Esophagus (tissue), 2 donors: ENCODE data around the gene C6orf62. TPM values are rescaled to one million over a fixed set of nuclear protein-coding genes. Genes with fewer than 3 reads are reported as not detected.
"Not testable (repeated sequence)": the region's sequence is repeated elsewhere in the genome, so short reads cannot be mapped to it uniquely, and the experiment has no call there.

Source experiments
- H3K27ac ChIP-seq, 2 donors: one replicate each; pipeline ENCODE4 v1.5.1; 2013; ENCODE audit warnings: low read depth in 2 of 2, mild to moderate bottlenecking in 2 of 2, inconsistent platforms in 1 of 2, low read length in 1 of 2, moderate library complexity in 1 of 2
- H3K27me3 ChIP-seq, 2 donors: one replicate each; pipeline ENCODE4 v1.6.1; 2013; ENCODE audit warnings: low read length in 2 of 2, control low read depth in 1 of 2, mild to moderate bottlenecking in 1 of 2; ENCODE audit not compliant: insufficient read depth in 2 of 2, control insufficient read depth in 1 of 2
- H3K36me3 ChIP-seq, 2 donors: one replicate each; pipeline ENCODE4 v1.6.1; 2013; ENCODE audit warnings: low read length in 1 of 2; ENCODE audit not compliant: control insufficient read depth in 2 of 2, insufficient read depth in 2 of 2
- H3K4me1 ChIP-seq, 2 donors: one replicate each; pipeline ENCODE4 v1.6.1; 2013; ENCODE audit warnings: low read length in 1 of 2; ENCODE audit not compliant: control insufficient read depth in 2 of 2, insufficient read depth in 2 of 2
- H3K4me3 ChIP-seq, 2 donors: one replicate each; pipeline ENCODE4 v1.5.1; 2013; ENCODE audit warnings: low read length in 2 of 2, mild to moderate bottlenecking in 2 of 2, low read depth in 1 of 2, moderate library complexity in 1 of 2
- H3K9me3 ChIP-seq, 2 donors: one replicate each; pipeline ENCODE4 v1.6.1; 2013; ENCODE audit warnings: mild to moderate bottlenecking in 2 of 2, low read depth in 1 of 2, low read length in 1 of 2, moderate library complexity in 1 of 2; ENCODE audit not compliant: control insufficient read depth in 2 of 2, insufficient read depth in 1 of 2
- WGBS, 2 donors: extraction: QIAGEN DNeasy Blood & Tissue Kit; methylation state at CpG; one replicate each; pipeline ENCODE4 v1.1.7; 2013; 5-methylcytosine and 5-hydroxymethylcytosine counted together
- polyA plus RNA-seq, 2 donors: library from polyadenylated mRNA; stranded (reverse); fragments of 200-250 nt; gene quantifications; one replicate each; pipeline ENCODE4 v1.2.3, GENCODE V29; 2013
- donor health status: healthy with polysubstance abuse.
- donor health status: Bipolar disorder and iron deficiency.

The C6orf62 gene
- polyA plus RNA-seq, 2 donors = 37.4 to 40.2 TPM

DNA sequence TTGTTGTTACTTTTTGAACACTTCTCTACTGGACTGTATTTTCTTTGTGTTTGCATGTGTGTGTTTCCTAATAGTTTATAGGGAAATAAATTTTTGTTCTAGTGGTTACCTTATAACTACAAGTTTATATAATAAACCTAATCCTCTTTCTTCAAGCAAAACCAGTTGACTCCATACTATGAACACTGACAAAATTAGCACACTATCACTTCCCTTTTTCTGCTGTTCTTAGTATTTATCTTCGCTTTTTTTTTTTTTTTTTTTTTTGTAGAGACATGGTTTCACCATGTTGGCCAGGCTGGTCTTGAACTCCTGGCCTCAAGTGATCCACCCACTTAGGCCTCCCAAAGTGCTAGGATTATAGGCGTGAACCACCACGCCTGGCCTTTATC is 25.0 kb upstream of the C6orf62 start:
- H3K4me1 ChIP-seq = no peaks in the 10 kb centered on the region
- no peaks in the 10 kb centered on the region for H3K9me3 ChIP-seq
- WGBS, 2 donors = 89 to 96% methylated on average over 3 of the region's 3 CpGs
- H3K27me3 ChIP-seq = no peaks in the 10 kb centered on the region
- no peak overlapping the region for H3K4me3 ChIP-seq
- H3K36me3 ChIP-seq = no peaks in the 10 kb centered on the region
- no peak overlapping the region for H3K27ac ChIP-seq

DNA sequence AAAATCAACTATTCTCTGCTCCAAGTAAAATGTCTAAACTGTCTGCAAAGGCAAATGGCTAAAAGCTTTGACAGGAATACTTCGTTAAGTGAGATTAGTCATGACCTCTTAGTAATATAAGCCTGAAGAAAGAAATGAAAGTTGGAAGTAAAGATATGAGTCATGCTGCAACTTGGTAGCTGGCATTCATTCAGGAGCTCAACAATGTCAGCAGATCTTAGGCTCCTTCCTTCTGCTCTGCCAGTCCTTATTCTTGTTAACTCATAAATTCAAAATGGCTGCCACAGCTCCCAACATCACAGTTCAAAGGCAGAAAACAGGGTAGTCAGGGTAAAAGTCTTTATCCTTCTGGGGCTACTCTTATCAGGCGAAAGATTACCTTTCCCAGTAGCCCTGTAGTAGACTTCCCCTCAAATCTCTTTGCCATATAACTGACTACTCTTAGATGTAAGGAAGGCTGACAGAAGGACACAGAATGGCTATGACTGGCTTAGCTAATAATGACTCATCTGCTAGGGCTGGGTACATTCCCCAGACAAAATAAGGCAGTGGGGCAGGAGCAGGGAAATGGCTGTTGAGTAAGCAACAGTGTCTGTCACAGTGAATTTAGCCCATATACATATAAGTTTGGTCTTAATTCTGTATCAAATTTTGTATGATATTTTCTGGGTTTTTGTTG is 24.4 kb upstream of the C6orf62 start:
- Histone ChIP-seq H3K9me3 (no peaks in the 10 kb centered on the region), H3K27ac (peak overlapping the region; percentile 82 to 93), H3K4me1 (no peaks in the 10 kb centered on the region), H3K4me3 (no peak overlapping the region), H3K27me3 (no peaks in the 10 kb centered on the region), H3K36me3 (no peaks in the 10 kb centered on the region)
- WGBS, 2 donors = 28 to 42% methylated on average over 2 of the region's 2 CpGs

DNA sequence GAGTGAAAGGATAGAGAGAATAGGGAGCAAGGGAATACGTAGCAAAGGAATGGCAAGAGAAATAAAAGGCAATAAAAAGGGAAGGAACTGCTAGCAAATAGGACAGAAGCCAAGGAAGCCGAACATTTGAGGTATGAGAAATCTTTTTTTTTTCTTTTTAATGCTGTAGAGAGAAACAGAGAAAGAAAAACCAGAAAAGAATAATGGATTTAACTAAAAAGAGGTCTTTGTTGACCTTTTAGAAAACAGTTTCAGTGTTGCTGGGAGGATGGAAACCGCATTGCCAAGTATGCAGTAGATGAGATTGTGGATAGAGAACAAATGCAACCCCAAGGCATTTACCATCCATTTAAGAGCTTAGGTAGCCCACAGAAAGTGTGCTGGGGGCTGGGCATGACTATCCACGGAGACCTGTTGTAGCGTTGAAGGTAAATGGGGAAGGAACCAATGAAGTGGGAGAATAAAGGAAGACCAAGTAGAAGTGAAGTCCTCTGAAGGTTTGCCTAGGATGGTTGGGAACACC is 23.3 kb upstream of the C6orf62 start:
- Histone ChIP-seq H3K36me3 (no peaks in the 10 kb centered on the region), H3K27ac (peak overlapping the region; percentile 33 to 65), H3K9me3 (no peaks in the 10 kb centered on the region), H3K4me3 (no peak overlapping the region), H3K4me1 (no peaks in the 10 kb centered on the region), H3K27me3 (no peaks in the 10 kb centered on the region)
- 86% methylated on average over 5 of the region's 5 CpGs for WGBS, 2 donors

DNA sequence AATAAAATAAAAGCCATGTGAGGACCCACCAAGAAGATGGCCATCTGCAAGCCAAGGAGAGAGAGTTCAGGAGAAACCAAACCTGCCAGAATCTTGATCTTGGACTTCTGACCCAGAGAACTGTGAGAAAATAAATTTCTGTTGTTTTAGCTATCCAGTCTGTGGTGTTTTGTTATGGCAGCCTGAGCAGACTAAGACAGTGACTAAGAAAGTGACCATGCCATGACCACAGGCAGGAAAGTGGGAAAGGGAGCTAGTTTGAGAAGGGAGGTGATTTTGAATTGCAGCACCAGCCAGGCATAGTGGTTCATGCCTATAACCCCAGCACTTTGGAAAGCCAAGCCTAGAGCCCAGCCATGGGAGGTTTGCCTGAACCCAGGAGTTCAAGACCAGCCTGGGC is 21.9 kb upstream of the C6orf62 start:
- Histone ChIP-seq H3K9me3 (no peaks in the 10 kb centered on the region), H3K36me3 (no peaks in the 10 kb centered on the region), H3K4me1 (no peaks in the 10 kb centered on the region), H3K27ac (no peak overlapping the region), H3K4me3 (no peak overlapping the region), H3K27me3 (no peaks in the 10 kb centered on the region)

DNA sequence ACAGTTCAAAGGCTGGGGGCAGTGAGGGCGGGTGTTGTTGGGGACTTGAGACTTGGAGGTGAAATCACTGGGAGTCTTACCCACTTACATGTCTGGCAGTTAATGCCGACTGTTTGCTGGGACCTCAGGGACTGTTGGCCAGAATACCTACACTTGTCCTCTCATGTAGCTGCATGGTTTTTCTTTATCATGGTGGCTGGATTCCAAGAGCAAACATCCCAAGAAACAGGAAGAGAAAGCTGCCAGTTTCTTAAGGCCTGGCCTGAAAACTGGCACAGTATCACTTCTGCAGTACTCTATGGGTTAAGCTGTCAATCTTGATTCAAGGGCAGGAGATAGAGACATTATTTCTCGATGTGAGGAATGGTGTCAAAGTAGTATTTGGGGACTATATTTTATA is 19.8 kb upstream of the C6orf62 start:
- Histone ChIP-seq H3K4me3 (no peak overlapping the region), H3K36me3 (no peaks in the 10 kb centered on the region), H3K27me3 (no peaks in the 10 kb centered on the region), H3K27ac (no peak overlapping the region), H3K4me1 (no peaks in the 10 kb centered on the region), H3K9me3 (no peaks in the 10 kb centered on the region)
- 46 to 54% methylated on average over 3 of the region's 3 CpGs for WGBS, 2 donors

DNA sequence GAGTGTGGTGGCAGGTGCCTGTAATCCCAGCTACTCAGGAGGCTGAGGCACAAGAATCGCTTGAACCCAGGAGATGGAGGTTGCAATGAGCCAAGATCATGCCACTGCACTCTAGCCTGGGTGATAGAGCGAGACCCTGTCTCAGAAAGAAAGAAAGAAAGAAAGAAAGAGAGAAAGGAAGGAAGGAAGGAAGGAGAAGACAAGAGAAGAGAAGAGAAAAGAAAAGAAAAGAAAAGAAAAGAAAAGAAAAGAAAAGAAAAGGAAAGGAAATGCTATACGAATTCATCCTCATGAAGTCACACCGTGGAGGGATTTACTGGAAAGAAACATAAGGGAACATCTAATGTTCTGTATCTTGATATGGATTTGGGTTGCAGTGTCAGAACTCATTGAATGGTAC is 15.8 kb upstream of the C6orf62 start:
- not testable (repeated sequence) for H3K27ac ChIP-seq, H3K4me3 ChIP-seq, H3K36me3 ChIP-seq, H3K4me1 ChIP-seq, H3K27me3 ChIP-seq, H3K9me3 ChIP-seq
- 96 to 97% methylated on average over 4 of the region's 4 CpGs for WGBS, 2 donors

DNA sequence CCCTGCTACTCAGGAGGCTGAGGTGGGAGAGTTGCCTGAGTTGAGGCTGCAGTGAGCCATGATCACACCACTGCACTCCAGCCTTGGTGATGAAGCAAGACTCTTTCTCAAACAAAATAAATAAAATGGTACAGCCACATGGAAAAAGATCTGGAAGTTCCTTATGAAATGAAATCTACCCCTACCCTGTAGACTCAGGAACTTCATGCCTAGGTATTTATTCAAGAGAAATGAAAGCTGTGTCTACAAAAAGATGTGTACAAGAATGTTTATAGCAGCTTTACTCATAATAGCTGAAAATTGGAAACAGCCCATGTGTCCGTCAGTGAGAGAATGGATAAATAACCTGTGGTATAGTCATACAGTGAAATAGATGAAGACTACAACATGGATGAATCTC is 15.2 kb upstream of the C6orf62 start:
- Histone ChIP-seq H3K27ac (no peak overlapping the region), H3K36me3 (no peaks in the 10 kb centered on the region), H3K4me3 (no peak overlapping the region), H3K4me1 (no peaks in the 10 kb centered on the region), H3K27me3 (no peaks in the 10 kb centered on the region), H3K9me3 (no peaks in the 10 kb centered on the region)
- 94 to 95% methylated on average over 1 of the region's 1 CpG for WGBS, 2 donors

DNA sequence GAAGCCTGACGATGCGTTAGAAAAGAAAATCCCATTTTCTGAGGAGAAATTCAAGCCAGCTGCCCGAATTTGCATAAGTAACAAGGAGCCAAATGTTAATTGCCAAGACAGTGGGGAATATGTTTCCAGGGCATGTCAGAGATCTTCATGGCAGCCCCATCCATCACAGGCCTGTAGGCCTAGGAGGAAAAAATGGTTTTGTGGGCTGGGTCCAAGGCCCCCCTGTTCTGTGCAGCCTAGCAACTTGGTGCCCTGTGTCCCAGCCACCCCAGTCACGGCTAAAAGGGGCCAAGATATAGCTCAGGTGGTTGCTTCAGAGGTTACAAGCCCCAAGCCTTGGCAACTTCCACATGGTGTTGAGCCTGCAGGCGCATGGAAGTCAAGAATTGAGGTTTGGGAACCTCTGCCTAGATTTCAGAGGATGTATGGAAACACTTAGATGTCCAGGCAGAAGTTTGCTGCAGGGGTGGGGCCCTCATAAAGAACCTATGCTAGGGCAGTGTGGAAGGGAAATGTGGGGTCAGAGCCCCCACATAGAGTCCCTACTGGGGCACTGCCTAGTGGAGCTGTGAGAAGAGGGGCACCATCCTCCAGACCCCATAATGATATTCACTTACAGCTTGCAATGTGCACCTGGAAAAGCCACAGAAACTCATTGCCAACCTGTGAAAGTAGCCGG is 12.6 kb upstream of the C6orf62 start:
- H3K27ac ChIP-seq, H3K9me3 ChIP-seq, H3K27me3 ChIP-seq, H3K4me3 ChIP-seq, H3K36me3 ChIP-seq, H3K4me1 ChIP-seq: not testable (repeated sequence)
- WGBS, 2 donors = 88 to 91% methylated on average over 6 of the region's 6 CpGs

DNA sequence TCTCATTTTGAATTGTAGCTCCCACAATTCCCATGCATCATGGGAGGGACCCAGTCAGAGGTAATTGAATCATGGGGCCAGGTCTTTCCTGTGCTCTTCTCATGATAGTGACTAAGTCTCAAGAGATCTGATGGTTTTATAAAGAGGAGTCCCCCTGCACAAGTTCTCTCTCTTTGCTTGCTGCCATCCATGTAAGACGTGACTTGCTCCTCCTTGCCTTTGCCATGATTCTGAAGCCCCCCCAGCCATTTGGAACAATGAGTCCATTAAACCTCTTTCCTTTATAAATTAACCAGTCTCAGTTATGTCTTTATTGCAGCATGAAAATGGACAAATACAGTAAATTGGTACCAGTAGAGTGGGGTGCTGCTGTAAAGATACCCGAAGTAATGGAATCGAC is 11.7 kb upstream of the C6orf62 start:
- not testable (repeated sequence) for H3K27ac ChIP-seq, H3K9me3 ChIP-seq, H3K4me1 ChIP-seq, H3K4me3 ChIP-seq, H3K36me3 ChIP-seq, H3K27me3 ChIP-seq
- 85 to 95% methylated on average over 3 of the region's 3 CpGs for WGBS, 2 donors

DNA sequence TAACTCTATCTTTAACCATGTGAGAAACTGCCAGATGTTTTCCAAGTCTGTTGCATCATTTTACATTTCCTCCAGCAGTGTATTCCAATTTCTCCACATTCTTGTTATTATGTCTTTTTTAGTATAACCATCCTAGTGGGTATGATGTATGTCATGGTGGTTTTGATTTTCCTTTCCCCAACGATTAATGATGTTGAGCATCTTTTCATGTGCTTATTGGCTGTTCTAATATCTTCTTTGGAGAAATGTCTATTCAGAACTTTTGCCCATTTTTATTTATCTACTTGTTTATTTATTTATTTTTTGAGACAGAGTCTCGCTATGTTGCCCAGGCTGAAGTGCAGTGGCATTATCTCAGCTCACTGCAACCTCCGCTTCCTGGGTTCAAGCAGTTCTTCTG is 4.3 kb upstream of the C6orf62 start:
- H3K27ac ChIP-seq = no peak overlapping the region
- H3K36me3 ChIP-seq = no peaks in the 10 kb centered on the region
- no peak overlapping the region for H3K4me3 ChIP-seq
- 94% methylated on average over 3 of the region's 3 CpGs for WGBS, 2 donors
- no peaks in the 10 kb centered on the region for H3K9me3 ChIP-seq
- no peaks in the 10 kb centered on the region for H3K27me3 ChIP-seq
- no peaks in the 10 kb centered on the region for H3K4me1 ChIP-seq
